ENCODE results near the gene HOOK1. TPM values are rescaled to one million over a fixed set of nuclear protein-coding genes. Genes with fewer than 3 reads are reported as not detected.

HOOK1 gene
- total RNA-seq, 1 donor from 2014 or later: 12.1 TPM

DNA sequence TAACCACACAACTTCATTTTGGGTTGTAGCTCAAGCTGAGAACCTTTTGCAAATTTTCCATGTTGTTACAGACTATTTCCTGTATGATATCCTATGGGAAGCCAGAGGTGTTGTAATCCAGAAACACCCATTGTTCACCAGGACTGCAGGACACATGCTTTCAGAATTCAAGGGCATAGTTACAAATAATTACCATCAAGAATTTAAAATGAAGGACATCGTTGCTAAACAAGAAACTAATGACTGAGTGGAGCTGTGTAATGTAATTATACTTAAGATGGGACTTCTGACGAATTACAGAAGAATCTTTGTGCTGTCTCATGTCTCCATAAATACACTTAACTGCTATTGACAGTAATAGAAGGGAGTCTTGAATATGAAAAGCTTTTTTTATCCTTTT, 47.6 kb upstream of the HOOK1 start:
- Mint-ChIP-seq H3K4me1 (peaks cover 20% of the 10 kb centered on the region), H3K27ac (no peak overlapping the region), H3K9me3 (no peaks in the 10 kb centered on the region), H3K4me3 (no peak overlapping the region), H3K36me3 (no peaks in the 10 kb centered on the region), H3K27me3 (ENCODE audit: insufficient read depth, low read depth) (no peaks in the 10 kb centered on the region)
- Histone ChIP-seq H3K36me3 (no peaks in the 10 kb centered on the region), H4K20me1 (ENCODE audit: low read depth) (no peaks in the 10 kb centered on the region), H2AFZ (replicated peaks) (no peak overlapping the region), H3F3A (ENCODE audit: low read depth) (no peaks in the 10 kb centered on the region), H3K9ac (no peak overlapping the region), H3K27ac (no peak overlapping the region), H3K4me1 (peaks cover 21% of the 10 kb centered on the region), H3K9me3 (ENCODE audit: low read depth) (no peaks in the 10 kb centered on the region), H3K79me2 (ENCODE audit: low read depth) (no peaks in the 10 kb centered on the region), H3K4me3 (no peak overlapping the region), H3K4me2 (no peak overlapping the region), H3K27me3 (no peaks in the 10 kb centered on the region)
- DNase-seq (ENCODE audit: low spot score): no peak
- TF ChIP-seq EZH2phosphoT487 (IDR thresholded peaks at IDR 0.05) (no peak), CTCF (IDR thresholded peaks at IDR 0.05) (no peak), EZH2 (IDR thresholded peaks at IDR 0.05) (no peak)

DNA sequence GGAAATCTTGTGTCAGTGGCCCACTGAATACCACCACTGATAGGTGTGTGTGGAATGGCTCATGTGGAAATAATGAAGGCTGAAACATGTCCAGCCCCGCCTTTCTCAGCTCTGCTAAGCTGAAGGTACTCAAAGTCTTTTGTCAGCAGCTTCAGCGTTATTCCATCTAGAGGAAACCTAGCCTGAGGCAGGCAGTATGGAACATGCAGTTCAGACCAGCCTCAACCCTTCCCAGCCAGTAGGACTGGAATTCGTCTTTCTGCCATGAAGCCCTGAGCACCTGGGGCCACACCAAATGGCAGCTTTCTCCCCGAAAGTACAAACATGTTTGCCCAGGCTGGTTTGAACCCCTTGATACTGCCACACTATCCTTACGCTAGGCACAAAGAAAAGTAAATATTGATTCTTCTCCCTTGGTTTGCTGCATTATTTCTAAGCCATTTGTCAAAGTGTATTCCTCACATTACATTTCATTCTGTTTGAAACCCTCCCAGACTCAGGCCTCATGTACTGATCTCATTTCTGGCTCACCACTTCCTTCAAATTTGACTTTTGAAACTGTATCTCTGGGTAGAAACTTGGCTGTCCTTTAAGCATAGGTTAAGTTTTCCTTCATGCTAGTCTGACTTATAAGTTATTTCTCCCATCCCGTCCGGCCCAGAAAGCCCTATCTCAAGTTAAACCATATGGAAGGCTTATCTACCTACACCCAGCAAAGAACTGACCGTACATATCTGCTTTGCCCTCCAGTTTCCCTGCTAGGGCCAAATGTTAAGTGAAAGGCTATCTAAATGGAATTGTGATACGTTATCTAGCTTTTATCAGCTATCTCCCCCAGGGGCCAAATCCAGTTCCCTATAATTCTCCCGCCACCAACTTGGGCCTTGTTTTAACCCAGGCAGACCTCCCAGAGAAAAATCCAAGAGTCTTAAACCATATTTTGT, 45.7 kb upstream of the HOOK1 start:
- H3K4me1 Mint-ChIP-seq: peaks cover 20% of the 10 kb centered on the region
- H3K4me1 ChIP-seq: peaks cover 21% of the 10 kb centered on the region
- H3K79me2 ChIP-seq (ENCODE audit: low read depth): no peaks in the 10 kb centered on the region
- H3K27me3 ChIP-seq: no peaks in the 10 kb centered on the region
- H3K4me3 Mint-ChIP-seq: no peak overlapping the region
- no peaks in the 10 kb centered on the region for H3K36me3 ChIP-seq
- no peak overlapping the region for H3K9ac ChIP-seq
- no peaks in the 10 kb centered on the region for H3K9me3 Mint-ChIP-seq
- H3K4me3 ChIP-seq: no peak overlapping the region
- H2AFZ ChIP-seq (replicated peaks): no peak overlapping the region
- no peaks in the 10 kb centered on the region for H4K20me1 ChIP-seq (ENCODE audit: low read depth)
- H3K27me3 Mint-ChIP-seq (ENCODE audit: insufficient read depth, low read depth): no peaks in the 10 kb centered on the region
- no peaks in the 10 kb centered on the region for H3K9me3 ChIP-seq (ENCODE audit: low read depth)
- TF ChIP-seq EZH2phosphoT487 (IDR thresholded peaks at IDR 0.05) (no peak), EZH2 (IDR thresholded peaks at IDR 0.05) (no peak), CTCF (IDR thresholded peaks at IDR 0.05) (no peak)
- H3K36me3 Mint-ChIP-seq: no peaks in the 10 kb centered on the region
- DNase-seq (ENCODE audit: low spot score): no peak
- H3K4me2 ChIP-seq: no peak overlapping the region
- H3K27ac Mint-ChIP-seq: no peak overlapping the region
- H3F3A ChIP-seq (ENCODE audit: low read depth): no peaks in the 10 kb centered on the region
- H3K27ac ChIP-seq: no peak overlapping the region

- peaks cover 20% of the 10 kb centered on the region for H3K4me1 ChIP-seq
- H3K9ac ChIP-seq: no peak overlapping the region
- peaks cover 20% of the 10 kb centered on the region for H3K4me1 Mint-ChIP-seq
- no peaks in the 10 kb centered on the region for H3K27me3 Mint-ChIP-seq (ENCODE audit: insufficient read depth, low read depth)
- no peaks in the 10 kb centered on the region for H3K9me3 ChIP-seq (ENCODE audit: low read depth)
- no peaks in the 10 kb centered on the region for H4K20me1 ChIP-seq (ENCODE audit: low read depth)
- H2AFZ ChIP-seq (replicated peaks): no peak overlapping the region
- no peaks in the 10 kb centered on the region for H3K79me2 ChIP-seq (ENCODE audit: low read depth)
- no peaks in the 10 kb centered on the region for H3K36me3 Mint-ChIP-seq
- H3F3A ChIP-seq (ENCODE audit: low read depth): no peaks in the 10 kb centered on the region
- H3K4me3 Mint-ChIP-seq: no peak overlapping the region
- TF ChIP-seq EZH2phosphoT487 (IDR thresholded peaks at IDR 0.05): no peak
- no peak for TF ChIP-seq CTCF (IDR thresholded peaks at IDR 0.05)
- TF ChIP-seq EZH2 (IDR thresholded peaks at IDR 0.05): no peak
- H3K27me3 ChIP-seq: no peaks in the 10 kb centered on the region
- no peak overlapping the region for H3K27ac ChIP-seq
- no peaks in the 10 kb centered on the region for H3K9me3 Mint-ChIP-seq
- no peak overlapping the region for H3K4me2 ChIP-seq
- no peaks in the 10 kb centered on the region for H3K36me3 ChIP-seq
- no peak for DNase-seq (ENCODE audit: low spot score)
- H3K27ac Mint-ChIP-seq: no peak overlapping the region
- H3K4me3 ChIP-seq: no peak overlapping the region
Measured at GRCh38 chr1:59769736-59770095, 45.0 kb upstream of the HOOK1 start.
